HG03108 (cell line): ENCODE measurements around the gene GRK6.
"Not testable (repeated sequence)": the region's sequence is repeated elsewhere in the genome, so short reads cannot be mapped to it uniquely, and the experiment has no call there.

Source experiments
- ATAC-seq: cut with Tn5 transposase; IDR thresholded peaks from one replicate; pipeline ENCODE4 v1.9.1; 2021; ENCODE audit warnings: moderate library complexity; ENCODE audit not compliant: unreplicated experiment

GRK6 gene

GRCh38 chr5:177397875-177398390 lies 28.5 kb upstream of the GRK6 start:
- no peak for ATAC-seq

DNA sequence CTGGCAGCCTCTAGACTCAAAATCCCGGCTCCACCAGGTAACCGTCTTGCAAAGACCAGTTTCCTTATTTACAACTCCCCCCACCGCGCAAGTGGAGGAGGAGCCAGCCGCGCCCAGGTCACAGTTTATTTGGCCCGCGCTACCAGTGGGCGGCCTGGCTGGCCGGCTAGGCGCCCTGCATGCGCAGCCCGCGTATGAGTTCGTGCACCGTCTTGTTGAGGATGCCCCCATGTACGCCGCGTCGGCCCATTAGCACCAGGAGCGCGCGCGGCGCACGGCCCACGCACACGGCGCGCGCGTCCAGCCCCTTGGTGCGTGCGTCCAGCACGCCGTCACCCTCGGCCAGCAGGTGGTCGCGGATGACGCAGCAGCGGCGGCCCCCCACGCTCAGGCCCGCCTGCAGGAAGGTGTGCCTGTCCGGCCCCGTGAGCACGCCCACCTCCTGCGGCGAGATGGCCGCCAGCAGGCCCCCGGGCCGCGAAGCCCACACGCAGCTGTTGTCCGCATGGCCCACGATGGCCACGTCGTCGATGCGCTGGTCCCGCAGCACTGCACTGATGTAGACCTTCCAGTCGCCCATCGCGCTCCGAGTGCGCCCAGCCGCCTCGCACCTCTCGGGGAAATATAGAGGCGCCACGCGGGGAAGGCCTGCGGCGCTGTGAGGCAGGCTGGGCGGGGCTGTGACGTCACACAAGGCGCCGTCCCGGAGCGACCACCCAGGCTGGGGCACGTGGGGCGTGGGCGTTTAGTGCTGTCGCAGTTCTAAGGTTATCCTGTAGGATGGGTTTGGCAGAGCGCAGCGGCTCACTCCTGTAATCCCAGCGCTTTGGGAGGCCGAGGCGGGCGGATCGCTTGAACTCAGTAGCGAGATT lies 26.2 kb upstream of the GRK6 start, which contains the start of gene PFN3:
TSS of gene PFN3 (minus strand) at position 665 of the 872 bp plus-strand sequence. CDS start at position 580, 85 bp downstream.
- ATAC-seq, result no peak

GRCh38 chr5:177402271-177403043 lies 24.0 kb upstream of the GRK6 start:
- ATAC-seq, result no peak

- ATAC-seq, result peak; percentile 13
Measured at GRCh38 chr5:177403102-177403791, 23.2 kb upstream of the GRK6 start.

GRCh38 chr5:177403792-177404640 lies 22.5 kb upstream of the GRK6 start:
- peak; percentile 59 for ATAC-seq

DNA sequence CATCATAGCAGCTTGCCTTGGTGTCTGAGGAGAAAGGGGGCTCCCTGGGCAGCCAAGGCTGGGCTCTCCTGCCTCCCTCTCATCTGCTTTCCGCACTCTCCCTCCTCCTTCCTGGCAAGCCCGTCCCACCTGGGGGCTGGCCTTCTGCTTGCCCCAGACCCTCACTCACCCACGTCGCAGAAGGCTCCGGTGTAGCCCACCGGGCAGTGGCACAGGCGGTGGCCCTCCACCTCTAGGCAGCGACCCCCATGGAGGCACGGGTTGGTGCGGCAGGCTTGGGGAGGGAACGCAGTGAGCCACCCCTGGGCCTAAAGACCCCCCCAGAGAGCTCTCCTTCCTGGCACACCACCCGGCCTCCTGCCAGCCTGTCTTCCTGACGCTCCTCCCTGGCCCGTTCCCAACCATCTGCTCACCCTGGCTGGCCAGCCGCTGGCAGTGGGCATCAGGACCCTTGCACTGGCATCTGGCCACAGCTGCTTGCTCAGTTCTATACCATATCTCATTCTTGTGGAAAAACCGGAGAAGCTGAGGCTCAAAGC lies 21.8 kb upstream of the GRK6 start:
- no peak for ATAC-seq

DNA sequence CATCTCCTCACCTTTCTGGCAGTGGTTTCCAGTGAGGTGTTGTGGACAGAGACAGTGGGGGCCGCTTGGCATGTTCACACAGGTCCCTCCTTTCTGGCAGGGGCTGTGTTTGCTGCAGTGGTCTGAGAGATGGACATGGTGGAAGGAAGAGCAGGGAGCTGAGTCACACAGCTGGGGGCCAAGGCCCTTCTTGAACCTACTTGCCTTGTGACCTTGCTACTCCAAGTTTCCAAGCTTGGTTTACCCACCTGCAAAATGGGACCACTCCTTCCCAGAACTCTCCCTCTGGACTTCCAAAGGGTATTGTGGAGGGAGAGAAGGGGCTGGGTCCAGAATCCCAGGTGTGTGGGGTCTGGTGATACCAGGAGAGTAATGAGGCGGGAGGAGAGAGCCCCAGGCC lies 21.2 kb upstream of the GRK6 start:
- no peak for ATAC-seq

DNA sequence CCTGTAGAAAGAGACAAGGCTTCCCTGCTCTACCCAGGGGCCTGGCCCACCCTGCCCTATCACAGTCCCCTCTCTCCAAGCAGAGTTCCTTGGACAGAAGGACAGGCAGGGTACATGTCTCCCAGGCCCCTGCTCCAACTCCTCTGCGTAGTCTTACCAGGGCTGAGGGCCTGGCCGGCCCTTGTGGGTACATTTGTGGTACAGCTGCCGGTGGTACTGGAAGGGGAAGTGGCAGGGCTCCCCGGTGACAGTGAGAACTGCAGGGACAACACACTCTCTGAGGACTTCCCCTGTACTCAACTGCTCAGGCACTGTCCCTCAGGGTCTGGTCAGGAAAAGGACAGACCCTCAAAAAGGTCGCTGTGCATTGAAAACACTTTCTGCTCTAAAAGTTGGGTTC lies 20.7 kb upstream of the GRK6 start:
- ATAC-seq, result no peak

DNA sequence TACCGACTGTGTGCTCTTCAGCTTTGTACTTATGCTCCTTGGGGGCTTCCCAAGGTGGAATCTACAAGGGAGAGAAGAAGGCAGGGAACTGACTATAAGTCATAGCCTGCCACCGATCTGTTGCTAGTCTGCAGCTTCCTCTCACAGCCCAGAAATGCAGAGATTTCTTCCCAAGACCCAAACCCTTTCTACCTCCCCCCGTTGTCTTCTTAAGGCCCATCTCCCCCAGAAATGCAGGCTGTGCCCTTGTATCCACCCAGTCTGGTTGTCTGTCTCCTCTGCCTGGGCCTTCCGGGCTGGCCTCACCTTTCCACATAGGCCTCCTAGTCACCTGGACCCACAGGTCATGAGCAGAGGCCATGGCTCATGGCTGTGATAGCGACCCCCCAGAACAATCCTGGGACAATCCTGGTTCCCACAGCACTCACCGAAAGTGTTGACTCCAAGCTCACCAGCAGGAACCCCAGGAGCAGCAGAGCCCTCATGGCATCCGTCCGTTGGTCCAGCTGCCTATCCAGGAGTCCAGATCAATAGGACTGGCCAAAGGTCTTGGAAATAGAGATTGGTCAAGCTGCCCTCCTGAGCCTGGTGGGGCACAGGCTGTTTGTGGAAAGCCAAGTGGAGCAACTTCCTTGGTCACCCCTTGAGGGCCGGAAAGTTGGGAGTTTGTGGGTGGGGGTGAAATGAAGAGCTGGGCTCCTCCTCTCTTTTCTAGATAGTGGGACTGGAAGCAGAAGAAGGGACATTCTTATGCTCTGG lies 17.3 kb upstream of the GRK6 start, which contains the start of gene F12:
TSS of gene F12 (minus strand) at position 522 of the 759 bp plus-strand sequence. CDS start at position 485, 37 bp downstream.
- no peak for ATAC-seq

DNA sequence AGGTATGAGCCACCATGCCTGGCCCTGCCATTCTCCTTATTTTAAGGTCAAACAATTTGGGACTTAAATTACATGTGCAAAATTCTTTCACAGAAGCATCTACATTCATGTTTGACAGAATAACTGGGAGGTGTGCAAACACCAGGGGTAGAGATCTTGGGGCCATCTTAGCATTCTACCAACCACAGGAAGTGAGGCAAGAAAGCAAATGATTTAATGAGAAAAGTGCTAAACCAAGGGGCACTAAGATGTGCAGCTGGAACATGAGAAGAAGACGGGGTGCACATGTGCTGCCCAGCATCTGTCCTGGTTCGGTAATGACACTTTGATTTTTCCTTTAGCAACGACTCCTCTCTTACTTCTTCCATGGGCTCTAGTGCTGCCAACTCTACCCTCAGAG lies 15.9 kb upstream of the GRK6 start:
- ATAC-seq, result no peak

- peak; percentile 45 for ATAC-seq
Measured at GRCh38 chr5:177412603-177413233, 13.8 kb upstream of the GRK6 start.

GRCh38 chr5:177414481-177414880 lies 12.0 kb upstream of the GRK6 start:
- ATAC-seq, result no peak

DNA sequence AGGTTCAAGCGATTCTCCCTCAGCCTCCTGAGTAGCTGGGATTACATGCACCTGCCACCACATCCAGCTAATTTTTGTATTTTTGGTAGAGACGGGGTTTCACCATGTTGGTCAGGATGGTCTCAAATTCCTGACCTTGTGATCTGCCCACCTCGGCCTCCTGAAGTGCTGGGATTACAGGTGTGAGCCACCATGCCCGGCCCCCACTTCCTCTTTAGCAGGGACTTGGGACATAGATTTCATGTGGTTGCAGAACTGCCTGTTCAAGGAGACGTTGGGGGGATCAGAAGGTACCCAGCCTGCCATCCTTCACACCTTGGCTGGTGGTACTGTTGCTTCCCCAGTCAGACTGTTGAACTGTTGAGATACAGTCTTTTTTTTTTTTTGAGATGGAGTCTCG lies 9.4 kb upstream of the GRK6 start:
- not testable (repeated sequence) for ATAC-seq

DNA sequence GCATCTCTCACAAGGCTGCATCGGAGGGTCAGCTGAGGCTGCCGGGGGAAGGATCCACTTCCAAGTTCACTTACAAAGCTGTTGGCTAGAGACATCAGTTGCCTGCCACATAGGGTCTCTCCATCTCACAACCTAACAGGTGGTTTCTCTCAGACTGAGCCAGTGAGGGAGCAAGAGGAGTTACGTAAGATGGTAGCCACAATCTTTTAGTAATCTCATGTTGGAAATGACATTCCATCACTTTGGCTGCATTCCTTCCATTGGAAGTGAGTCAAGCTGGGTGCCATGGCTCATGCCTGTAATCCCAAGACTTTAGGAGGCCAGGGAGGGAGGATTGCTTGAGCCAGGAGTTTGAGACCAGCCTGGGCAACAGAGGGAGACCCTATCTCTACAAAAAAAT lies 7.4 kb upstream of the GRK6 start:
- ATAC-seq, result no peak

- ATAC-seq, result not testable (repeated sequence)
Measured at GRCh38 chr5:177420472-177420871, 6.0 kb upstream of the GRK6 start.

DNA sequence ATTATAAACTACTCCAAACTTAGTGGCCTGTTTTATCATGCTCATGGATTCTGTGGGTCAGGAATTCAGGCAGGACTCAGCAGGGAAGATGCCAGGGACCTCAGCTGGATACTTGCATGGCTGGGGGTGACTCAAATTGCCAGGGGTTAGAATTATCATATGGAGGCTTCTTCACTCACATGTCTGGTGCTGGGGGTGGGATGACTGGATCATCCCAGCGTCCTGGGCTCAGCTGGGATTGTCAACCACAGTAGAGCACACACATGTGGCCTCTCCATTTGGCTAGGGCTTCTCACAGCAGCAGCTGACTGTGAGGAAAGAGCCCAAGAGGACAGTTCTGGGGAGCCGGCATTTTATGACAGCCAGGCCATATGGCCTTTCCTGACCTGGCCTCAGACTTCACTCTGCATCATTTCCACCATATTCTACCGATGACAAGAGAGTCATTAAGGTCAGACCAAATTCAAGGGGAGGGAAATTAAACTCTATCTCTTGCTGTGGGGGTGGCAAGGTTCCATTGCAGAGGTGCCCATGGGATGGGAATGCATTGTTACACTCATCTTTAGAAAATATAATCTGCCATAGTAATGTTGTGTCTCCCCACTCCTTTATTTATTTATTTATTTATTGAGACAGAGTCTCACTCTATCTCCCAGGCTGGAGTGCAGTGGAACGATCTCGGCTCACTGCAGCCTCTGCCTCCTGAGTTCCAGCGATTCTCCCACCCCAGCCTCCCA lies 5.2 kb upstream of the GRK6 start:
- ATAC-seq, result no peak

GRCh38 chr5:177423671-177424070 lies 2.8 kb upstream of the GRK6 start:
- ATAC-seq, result no peak
